ENCODE results near the gene SPTBN2. TPM values are rescaled to one million over a fixed set of nuclear protein-coding genes. Genes with fewer than 3 reads are reported as not detected.

Gene SPTBN2
- total RNA-seq, 1 donor from 2014 or later: 11.5 TPM

Small RNA genes within 50 kb of the gene (small RNA-seq; reads per million reads assigned to genes)
- not detected for gene RN7SL12P

Other genes starting within 250 kb of the SPTBN2 start
- gene DPP3, start 248.8 kb downstream of the SPTBN2 start, total RNA-seq: 26.1 TPM
- gene BBS1, start 218.6 kb downstream of the SPTBN2 start, total RNA-seq: 14.6 TPM
- 3.7 TPM for gene ZDHHC24, start 183.2 kb downstream of the SPTBN2 start, total RNA-seq
- gene ACTN3, start 182.3 kb downstream of the SPTBN2 start, total RNA-seq: 156 TPM
- 27.1 TPM for gene CTSF, start 160.6 kb downstream of the SPTBN2 start, total RNA-seq
- gene CCDC87, start 136.2 kb downstream of the SPTBN2 start, total RNA-seq: not detected
- 27.7 TPM for gene CCS, start 136.0 kb downstream of the SPTBN2 start, total RNA-seq
- 23.5 TPM for gene RBM14, start 112.6 kb downstream of the SPTBN2 start, total RNA-seq
- 98.6 TPM for gene RBM4, start 90.5 kb downstream of the SPTBN2 start, total RNA-seq
- gene RBM4B, start 51.3 kb downstream of the SPTBN2 start, total RNA-seq: 32.4 TPM
- gene RCE1, start 114.2 kb upstream of the SPTBN2 start, total RNA-seq: 14.1 TPM
- gene LRFN4, start 127.8 kb upstream of the SPTBN2 start, total RNA-seq: 12.0 TPM
- 45.9 TPM for gene PC, start 229.2 kb upstream of the SPTBN2 start, total RNA-seq
- gene C11orf86, start 246.1 kb upstream of the SPTBN2 start, total RNA-seq: not detected